Skin of body (tissue), 2 donors: ENCODE results near the gene RBP3. TPM values are rescaled to one million over a fixed set of nuclear protein-coding genes. Genes with fewer than 3 reads are reported as not detected.

Experiments
- DNase-seq: peaks from one replicate; lab custom pipeline; 2025; lab: John Stamatoyannopoulos, UW
- total RNA-seq: library from RNA; depleted of rRNA; stranded (reverse); fragments of >200 nt; gene quantifications from one replicate; pipeline ENCODE4 v1.2.3, GENCODE V29; 2014

Gene RBP3
- total RNA-seq, 1 donor from 2014 or later = not detected

DNA sequence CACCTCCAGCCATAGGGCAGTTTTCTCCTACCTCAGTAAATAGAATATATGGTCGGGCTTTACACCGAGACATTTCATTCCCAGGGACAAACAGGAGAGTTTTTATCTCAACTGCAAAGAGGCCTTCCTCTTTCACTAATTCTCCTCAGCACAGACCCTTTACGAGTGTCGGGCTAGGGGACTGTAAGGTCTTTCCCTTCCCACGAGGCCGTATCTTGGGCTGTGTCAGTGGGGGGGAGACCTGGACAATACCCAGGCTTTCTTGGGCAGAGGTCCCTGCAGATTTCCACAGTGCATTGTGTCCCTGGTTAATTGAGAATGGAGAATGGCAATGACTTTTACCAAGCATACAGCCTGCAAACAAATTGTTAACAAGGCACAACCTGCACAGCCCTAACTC is 49.1 kb downstream of the RBP3 start:
- DNase-seq = no peak

DNA sequence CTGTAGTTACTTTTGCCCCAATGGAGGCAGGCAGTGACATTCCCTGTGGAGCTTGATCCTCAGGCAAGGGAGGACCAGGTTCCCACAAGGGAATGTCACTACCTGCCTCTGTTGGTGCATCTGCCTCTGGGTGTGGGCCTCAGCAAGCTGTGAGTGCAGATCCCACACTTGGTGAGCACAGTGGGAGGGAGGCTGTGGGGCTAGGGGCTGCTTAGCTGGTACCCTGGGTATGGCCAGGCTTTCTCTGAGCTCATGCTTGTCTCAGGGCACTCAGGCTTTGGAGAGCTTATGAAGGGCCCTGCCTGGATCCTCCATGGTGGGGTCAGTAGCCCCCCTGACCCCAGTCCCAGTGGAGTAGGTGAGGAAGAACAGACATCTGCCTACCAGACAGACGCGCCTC is 52.1 kb downstream of the RBP3 start:
- no peak for DNase-seq

DNA sequence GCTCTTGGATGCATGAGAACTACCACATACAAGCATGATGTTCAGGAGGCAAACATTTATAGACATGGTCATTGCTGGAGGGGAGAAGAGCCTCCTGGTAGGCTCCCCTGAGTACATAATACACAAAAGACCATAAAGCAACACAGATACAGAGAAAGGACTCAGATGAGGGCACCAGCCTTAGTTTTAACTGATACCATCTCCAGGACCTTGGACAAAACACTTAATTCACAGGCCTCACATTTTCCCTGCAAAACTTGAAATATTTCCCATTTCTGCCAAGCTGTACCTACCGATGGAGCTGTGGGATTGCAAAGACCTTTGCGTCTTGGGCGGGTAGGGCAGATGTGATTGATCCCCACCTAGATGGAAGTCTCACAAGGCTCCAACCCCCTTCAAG is 52.6 kb downstream of the RBP3 start:
- DNase-seq = no peak

DNA sequence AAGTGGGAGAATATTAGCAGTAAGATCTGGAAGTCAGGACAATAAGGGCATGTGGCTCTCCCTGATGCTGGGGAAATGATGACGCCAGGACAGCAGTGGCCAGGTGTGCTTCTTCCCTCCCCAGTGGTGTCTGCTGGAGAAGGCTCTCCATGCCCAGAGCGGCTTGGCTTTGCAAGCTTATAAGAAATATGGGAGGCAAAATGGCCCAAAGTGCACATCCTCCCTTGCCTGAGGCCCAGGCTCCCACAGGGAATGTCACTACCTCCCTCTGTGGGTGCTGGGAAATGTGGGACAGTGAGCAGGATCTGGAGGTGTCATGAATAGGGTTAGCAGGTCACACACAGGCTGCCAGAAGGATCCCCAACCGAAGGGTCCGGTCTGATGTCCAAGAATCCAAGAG is 53.0 kb downstream of the RBP3 start:
- no peak for DNase-seq

DNA sequence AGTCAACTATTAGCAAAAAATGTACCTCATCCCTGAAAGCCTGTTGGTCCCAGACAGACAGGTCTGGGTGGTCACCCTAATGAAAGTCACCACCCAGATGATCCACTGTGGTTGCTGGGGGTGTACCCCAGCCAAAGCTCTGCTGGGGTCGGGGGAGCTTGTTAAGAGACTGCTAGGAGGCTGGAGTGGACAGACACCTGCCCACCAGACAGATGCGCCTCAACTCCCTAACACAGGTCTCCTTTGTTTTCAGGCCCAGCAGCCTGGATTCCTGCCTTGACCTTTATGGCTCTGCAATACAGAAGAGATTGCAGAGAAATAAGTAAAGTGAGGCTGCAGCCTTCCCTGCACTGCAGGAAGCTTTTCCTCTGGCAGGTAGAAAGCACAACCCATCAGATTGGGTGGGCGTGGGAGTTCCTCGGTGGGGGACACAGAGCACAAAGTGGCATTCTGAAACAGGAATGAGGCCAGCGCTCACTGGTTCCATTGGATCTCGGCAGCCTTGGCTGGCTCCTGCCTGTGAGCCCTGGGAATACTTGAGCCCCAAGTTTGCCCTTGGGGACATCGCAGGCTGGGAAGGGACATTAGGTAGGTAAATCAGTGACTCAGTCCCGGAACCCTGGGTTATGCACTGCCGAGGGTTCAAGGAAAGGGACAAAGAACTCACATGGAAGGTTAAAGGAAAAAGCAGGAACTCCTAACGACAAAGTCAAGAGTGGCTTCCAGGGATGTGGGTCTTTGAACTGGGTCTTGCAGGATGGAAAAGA is 53.9 kb downstream of the RBP3 start:
- DNase-seq = no peak

DNA sequence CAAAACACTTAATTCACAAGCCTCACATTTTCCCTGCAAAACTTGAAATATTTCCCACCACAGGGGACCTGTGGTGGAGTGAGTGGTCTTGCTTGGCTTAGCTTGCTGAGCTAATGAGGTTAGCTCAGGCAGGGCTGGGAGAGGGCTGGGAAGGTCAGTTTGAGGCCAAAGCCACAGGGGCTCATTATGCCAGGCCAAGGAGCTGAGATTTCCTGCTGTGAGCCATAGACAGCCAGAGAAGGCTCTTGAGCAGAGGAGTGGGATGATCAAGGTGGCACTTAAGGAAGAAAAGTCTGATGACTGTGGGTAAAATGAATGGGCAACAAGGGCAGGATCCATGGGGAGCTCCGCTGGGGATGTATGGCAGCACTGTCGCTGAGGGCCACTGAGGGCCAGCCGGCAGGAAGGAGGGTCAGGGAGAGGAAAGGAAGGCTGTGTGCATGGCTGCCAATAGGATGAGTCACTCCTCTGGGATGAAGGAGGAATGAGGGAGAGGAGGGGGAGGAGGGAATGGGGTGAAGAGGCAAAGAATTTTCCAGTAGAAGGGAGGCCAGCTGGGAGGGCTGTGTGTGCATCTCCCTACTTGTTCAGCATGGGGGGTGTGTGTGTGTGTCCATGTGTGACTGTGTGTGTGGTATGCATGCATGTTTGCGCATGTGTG is 54.6 kb downstream of the RBP3 start:
- peak; percentile 61 for DNase-seq

DNA sequence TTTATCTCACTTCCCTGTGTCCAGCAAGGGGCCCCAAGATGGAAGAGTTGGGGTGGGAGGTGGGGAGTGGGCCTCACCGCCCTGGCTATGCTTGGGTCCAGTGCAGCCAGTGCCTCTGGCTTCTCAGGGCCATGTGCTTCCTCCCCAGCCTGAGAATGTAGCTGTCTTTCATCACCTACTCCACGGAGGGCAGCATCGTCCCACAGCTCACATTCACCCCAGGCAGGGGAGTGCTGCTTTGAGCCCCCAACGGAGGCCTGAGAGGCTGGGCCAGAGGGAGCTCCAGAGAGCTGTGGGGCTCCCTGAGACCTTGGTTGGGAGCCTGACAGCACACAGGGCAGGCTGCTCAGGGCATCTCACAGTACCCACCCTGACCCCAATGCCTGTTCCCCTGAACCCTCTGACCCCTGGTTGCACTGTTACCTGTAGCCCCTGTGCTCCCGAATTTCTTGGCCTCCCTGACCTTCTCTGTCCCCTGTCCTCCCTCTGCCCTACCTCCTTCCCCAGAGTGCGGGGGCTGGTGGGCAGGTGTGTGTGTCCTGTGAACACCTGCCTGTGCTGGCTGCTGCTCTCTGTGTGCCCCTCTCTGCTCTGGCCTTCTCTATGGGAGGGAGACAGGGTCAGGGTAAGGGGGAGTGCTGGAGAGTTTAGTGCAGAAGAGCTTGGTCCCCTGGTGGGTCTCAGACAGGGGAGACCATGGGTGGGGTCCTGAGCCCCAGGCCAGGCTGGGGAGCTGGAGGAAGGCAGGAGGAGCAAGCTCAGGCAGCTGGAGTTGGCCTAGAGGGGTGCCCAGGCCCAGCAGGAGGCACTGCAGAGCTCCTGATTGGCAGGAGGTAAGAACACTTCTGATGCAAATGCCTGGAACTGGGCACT is 55.5 kb downstream of the RBP3 start:
- no peak for DNase-seq

DNA sequence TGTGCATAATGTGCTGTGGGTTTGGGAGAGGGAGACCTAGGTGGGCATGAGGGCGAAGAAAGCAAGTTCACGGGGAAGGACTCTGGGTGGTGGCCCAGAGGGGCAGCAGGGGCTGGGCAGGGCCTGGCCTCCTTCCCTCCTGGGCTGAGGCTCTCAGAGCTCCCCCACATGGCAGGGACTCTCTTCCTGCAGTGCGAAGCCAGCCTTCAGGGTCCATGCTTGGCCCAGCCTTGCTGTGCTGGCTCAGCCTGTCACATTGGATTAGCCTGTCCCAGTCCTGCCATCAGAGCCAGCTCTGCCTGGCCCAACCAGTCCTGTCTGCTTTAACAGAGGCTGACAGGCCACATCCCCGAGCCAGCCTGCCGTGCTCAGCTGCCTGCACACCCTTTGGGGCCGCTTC is 56.3 kb downstream of the RBP3 start:
- no peak for DNase-seq

DNA sequence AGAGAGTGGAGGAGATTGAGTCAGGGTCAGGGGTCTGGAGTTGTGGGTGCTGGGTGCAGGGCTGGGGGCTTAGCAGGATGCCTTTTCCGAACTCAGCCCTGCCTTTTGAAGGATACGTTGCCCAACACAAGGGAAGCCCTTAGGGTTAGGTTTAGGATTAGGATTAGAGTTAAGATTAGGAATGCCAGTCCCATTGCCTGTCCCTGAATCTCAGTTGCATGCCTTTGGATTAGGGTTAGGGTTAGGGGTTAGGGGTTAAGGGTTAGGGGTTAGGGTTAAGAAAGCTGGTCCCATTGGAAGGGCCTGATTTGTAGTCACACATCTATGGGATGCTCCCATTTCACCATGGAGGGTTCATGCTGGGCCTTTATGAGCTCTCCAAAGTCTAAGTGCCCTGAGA is 56.8 kb downstream of the RBP3 start:
- DNase-seq = no peak

DNA sequence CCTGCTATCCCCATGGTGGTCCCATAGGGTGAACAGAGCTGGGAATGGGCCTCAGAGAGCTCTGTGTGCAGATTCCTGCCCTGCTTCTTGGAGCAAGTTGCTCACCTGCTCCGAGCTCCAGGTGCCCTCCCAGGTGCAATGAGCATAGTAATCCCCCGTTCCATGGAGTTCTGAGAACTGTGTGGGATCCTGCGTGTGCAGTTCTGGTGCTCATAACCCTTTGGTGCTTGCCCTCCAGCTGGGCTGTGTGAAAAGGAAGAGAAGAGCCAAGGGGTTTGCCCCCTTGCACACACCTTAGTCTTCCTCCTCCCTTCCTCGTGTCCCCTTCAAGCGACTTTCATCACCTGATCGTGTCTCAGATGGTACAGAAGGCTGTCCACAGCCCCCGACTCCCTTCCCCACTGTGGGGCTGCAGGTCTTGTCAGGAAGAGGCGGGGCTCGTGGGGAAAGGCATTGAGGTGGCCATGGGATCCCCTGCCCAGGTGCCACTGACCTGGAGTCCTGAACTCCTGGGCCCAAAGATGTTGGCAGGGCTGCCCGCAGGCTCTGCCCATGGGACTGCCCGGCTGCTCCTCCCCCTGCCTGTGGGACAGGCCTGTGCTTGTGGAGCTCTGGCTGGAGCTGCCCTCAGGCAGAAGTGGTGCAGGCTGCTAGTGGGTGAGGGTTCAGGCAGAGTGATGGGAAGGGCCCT is 57.8 kb downstream of the RBP3 start:
- DNase-seq = no peak

DNA sequence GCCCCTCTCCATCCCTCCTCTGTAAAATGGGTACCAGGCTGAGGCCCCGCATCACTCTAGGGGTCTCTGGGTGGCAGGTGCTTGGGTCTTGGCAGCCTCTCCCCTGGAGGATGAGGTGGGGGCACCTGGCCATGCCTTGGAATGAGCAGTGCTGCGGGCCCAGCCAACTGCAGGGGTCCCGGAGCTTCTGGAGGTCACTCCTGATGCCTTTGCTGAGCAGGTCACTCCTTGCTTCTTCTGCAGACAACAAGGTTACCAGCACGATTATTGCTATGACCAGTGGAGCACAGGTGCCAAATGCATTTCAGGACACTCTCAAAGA is 58.3 kb downstream of the RBP3 start:
- DNase-seq = no peak

DNA sequence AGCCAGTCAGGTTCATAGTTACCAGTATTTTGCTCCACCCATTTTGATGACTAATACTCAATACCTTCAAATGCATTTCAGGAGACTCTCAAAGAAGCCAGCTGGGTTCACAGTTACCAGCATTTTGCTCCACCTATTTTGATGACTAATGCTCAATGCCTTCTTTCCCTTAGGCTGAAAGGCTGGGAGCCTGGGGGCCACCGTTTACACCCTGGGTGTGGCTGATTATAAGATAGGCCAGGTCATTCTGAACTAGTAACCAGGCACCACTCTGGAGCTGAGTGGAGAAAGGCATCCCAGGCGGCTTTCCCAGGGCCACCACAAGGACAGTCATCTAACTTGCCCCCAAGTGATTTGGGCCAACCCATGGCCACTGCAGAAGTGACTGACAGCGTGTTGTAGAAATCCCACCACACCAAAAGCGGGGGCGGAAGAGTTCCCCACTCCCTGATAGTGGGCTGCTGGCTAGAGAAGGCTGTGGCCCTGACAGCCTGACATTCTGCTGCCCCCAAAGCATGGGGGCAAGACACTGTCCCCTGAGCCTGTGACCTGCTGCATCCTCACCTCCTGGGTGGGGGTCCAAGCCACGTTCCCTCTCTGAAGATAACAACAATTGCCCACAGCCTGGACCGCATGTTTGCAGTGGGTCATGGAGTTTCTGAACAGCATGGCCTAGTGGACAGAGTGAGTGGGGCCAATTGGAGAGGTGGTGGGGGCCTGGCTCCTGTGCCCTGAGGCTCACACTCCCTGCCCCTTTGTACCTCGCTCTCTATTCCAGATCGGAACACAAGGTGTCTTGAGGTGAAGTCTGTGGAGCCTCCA is 58.9 kb downstream of the RBP3 start:
- no peak for DNase-seq

Other genes starting within 250 kb of the RBP3 start
- gene GDF10, start 48.2 kb upstream of the RBP3 start, total RNA-seq = 2.1 TPM
- gene GDF2, start 25.9 kb upstream of the RBP3 start, total RNA-seq = not detected
- 0.10 TPM for gene ZNF488, start 35.9 kb downstream of the RBP3 start, total RNA-seq
- gene ANXA8, start 135.8 kb downstream of the RBP3 start, total RNA-seq = 4.6 TPM
- gene FAM25G, start 143.3 kb downstream of the RBP3 start, total RNA-seq = 1.8 TPM
- 2.0 TPM for gene AGAP9, start 175.3 kb downstream of the RBP3 start, total RNA-seq